Measurements from ENCODE around the gene TCF19. TPM values are rescaled to one million over a fixed set of nuclear protein-coding genes. Genes with fewer than 3 reads are reported as not detected.

Gene TCF19
- total and polyA plus RNA-seq, 7 experiments from 2014 or later, result 4.3 to 78.9 (median 9.4) TPM

DNA sequence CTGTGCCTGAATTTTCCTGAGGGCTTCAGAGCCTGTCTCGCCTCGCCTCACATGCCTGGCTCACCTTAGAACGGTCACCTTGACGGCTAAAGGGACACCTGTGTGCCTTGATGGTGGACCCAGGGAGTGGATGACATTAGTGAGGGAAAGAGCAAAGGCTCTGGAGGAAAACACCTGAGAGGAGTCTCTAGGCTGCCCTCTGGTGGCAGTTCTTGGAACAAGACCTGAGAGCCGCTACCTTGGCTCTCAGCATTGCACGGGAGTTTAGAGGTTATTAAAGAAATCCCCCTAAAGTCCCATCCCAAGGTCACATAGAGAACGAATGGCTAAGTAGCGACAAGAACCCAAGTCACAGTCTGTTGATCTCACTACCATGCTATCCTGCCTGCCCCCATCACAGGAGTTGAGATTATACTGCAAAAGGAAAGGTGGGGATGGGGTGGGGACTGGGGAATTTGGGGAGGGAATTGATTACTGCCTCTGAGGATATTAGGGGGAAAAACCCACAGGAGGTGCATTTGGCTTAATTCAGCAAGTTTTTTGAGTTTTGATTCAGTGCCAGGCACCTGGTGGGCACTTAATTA is 30.2 kb upstream of the TCF19 start:
- ChIA-PET CTCF (interaction anchor here (0.7 to 6.5 kb wide), 5 partner anchors 9 to 48 kb away, joined by 3 to 30 read pairs (median 4); no protein-coding TSS in a partner anchor), POLR2A (interaction anchor here (0.7 to 1.5 kb wide), 2 partner anchors 8 to 34 kb away, joined by 3 to 4 read pairs; partner anchors contain the start of gene CDSN)
- no peak overlapping the region for H3K4me3 Mint-ChIP-seq
- no peaks in the 10 kb centered on the region for H3K9me3 Mint-ChIP-seq
- Histone ChIP-seq H3K4me3 (ENCODE audit: low read length) (no peak overlapping the region), H3K9me3 (ENCODE audit: control insufficient read depth in 2 of 3, low read length in 3 of 3) (no peaks in the 10 kb centered on the region), H3K27ac (ENCODE audit: low read depth, low read length) (no peak overlapping the region), H3K36me3 (ENCODE audit: control insufficient read depth in 2 of 3, insufficient read depth in 3 of 3, low read length in 3 of 3) (no peaks in the 10 kb centered on the region), H3K27me3 (ENCODE audit: control insufficient read depth in 2 of 2, insufficient read depth in 2 of 2, low read length in 2 of 2) (no peaks in the 10 kb centered on the region), H3K4me1 (ENCODE audit: control insufficient read depth in 2 of 2, insufficient read depth in 2 of 2, low read length in 2 of 2) (no peaks in the 10 kb centered on the region)
- ATAC-seq, result peak; percentile 87
- intact Hi-C loops (cut with micrococcal nuclease), result loop anchor here (1.0 to 2.0 kb wide), 4 partner anchors 9 to 213 kb away; no protein-coding TSS in a partner anchor
- H3K27ac Mint-ChIP-seq, result peak overlapping the region in 2 of 9 donors; percentile 0 to 1
- H3K4me1 Mint-ChIP-seq, result peaks cover 5 to 8% (median 6%) of the 10 kb centered on the region in 7 donors
- no peaks in the 10 kb centered on the region for H3K36me3 Mint-ChIP-seq
- DNase-seq, result peak; percentile 29 to 79 (median 55)
- peaks cover 0 to 17% (median 5%) of the 10 kb centered on the region in 5 donors for H3K27me3 Mint-ChIP-seq

GRCh38 chr6:31129130-31129529 is 29.3 kb upstream of the TCF19 start:
- no peaks in the 10 kb centered on the region for H3K36me3 Mint-ChIP-seq
- no peaks in the 10 kb centered on the region for H3K27me3 ChIP-seq (ENCODE audit: control insufficient read depth in 2 of 2, insufficient read depth in 2 of 2, low read length in 2 of 2)
- no peak overlapping the region for H3K27ac ChIP-seq (ENCODE audit: low read depth, low read length)
- ChIA-PET POLR2A (interaction anchor here (0.7 to 0.9 kb wide), 4 partner anchors 9 to 42 kb away, joined by 3 read pairs; partner anchors contain the start of gene CDSN), CTCF (interaction anchor here (1.1 to 6.5 kb wide), 3 partner anchors 10 to 42 kb away, joined by 3 to 30 read pairs (median 4); no protein-coding TSS in a partner anchor)
- H3K4me3 ChIP-seq (ENCODE audit: low read length), result no peak overlapping the region
- H3K27me3 Mint-ChIP-seq, result peaks cover 0 to 17% (median 5%) of the 10 kb centered on the region in 5 donors
- ATAC-seq, result no peak
- no peaks in the 10 kb centered on the region for H3K9me3 Mint-ChIP-seq
- intact Hi-C loops (cut with micrococcal nuclease), result loop anchor here in 1 of 2 donors (2.0 kb wide), 1 partner anchor 42 kb away; no protein-coding TSS in a partner anchor
- H3K27ac Mint-ChIP-seq, result no peak overlapping the region
- no peak overlapping the region for H3K4me3 Mint-ChIP-seq
- H3K9me3 ChIP-seq (ENCODE audit: control insufficient read depth in 2 of 3, low read length in 3 of 3), result no peaks in the 10 kb centered on the region
- no peak for DNase-seq
- H3K4me1 Mint-ChIP-seq, result peaks cover 5 to 7% (median 6%) of the 10 kb centered on the region in 7 donors
- H3K36me3 ChIP-seq (ENCODE audit: control insufficient read depth in 2 of 3, insufficient read depth in 3 of 3, low read length in 3 of 3), result no peaks in the 10 kb centered on the region
- H3K4me1 ChIP-seq (ENCODE audit: control insufficient read depth in 2 of 2, insufficient read depth in 2 of 2, low read length in 2 of 2), result no peaks in the 10 kb centered on the region

- no peaks in the 10 kb centered on the region for H3K4me1 ChIP-seq (ENCODE audit: control insufficient read depth in 2 of 2, insufficient read depth in 2 of 2, low read length in 2 of 2)
- no peaks in the 10 kb centered on the region for H3K9me3 Mint-ChIP-seq
- H3K4me3 Mint-ChIP-seq, result no peak overlapping the region
- H3K4me1 Mint-ChIP-seq, result peaks cover 4 to 7% (median 6%) of the 10 kb centered on the region in 7 donors
- H3K27me3 ChIP-seq (ENCODE audit: control insufficient read depth in 2 of 2, insufficient read depth in 2 of 2, low read length in 2 of 2), result no peaks in the 10 kb centered on the region
- ChIA-PET CTCF (interaction anchor here (1.0 to 6.5 kb wide), 4 partner anchors 14 to 66 kb away, joined by 3 to 30 read pairs (median 4); no protein-coding TSS in a partner anchor), POLR2A (no interaction called here)
- intact Hi-C loops (cut with micrococcal nuclease), result no loop called here
- H3K9me3 ChIP-seq (ENCODE audit: control insufficient read depth in 2 of 3, low read length in 3 of 3), result no peaks in the 10 kb centered on the region
- H3K27ac Mint-ChIP-seq, result peak overlapping the region in 1 of 9 donors; percentile 50
- DNase-seq (no peak), ATAC-seq (no peak)
- no peaks in the 10 kb centered on the region for H3K36me3 Mint-ChIP-seq
- H3K36me3 ChIP-seq (ENCODE audit: control insufficient read depth in 2 of 3, insufficient read depth in 3 of 3, low read length in 3 of 3), result no peaks in the 10 kb centered on the region
- peaks cover 0 to 17% (median 5%) of the 10 kb centered on the region in 5 donors for H3K27me3 Mint-ChIP-seq
- no peak overlapping the region for H3K27ac ChIP-seq (ENCODE audit: low read depth, low read length)
- H3K4me3 ChIP-seq (ENCODE audit: low read length), result no peak overlapping the region
These were observed 27.6 kb upstream of the TCF19 start for GRCh38 chr6:31130751-31131150.

DNA sequence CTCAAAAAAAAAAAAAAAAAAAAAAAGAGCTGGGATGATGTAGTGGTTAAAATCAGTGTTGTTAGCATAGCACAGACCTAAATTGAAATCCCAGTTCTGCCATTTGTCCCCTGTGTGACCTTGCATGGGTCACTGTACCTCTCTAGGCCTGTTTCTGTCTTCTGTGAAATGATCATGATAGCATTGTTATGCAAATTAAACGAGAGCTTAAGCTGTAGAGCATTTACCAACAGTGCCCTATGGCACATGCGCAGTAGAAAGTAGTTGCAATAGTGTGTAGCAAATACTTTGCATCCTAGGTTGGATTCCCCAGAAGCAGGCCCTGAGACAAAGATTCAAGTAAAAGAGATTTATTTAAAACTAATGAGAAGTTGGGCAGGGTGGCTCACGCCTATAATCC is 26.8 kb upstream of the TCF19 start:
- H3K27ac ChIP-seq (ENCODE audit: low read depth, low read length), result no peak overlapping the region
- ChIA-PET POLR2A (interaction anchor here (0.7 kb wide), 1 partner anchor 235 kb away, joined by 4 read pairs; no protein-coding TSS in a partner anchor), CTCF (interaction anchor here (0.6 to 6.5 kb wide), 6 partner anchors 13 to 238 kb away, joined by 3 to 30 read pairs (median 4); no protein-coding TSS in a partner anchor)
- H3K27ac Mint-ChIP-seq, result peak overlapping the region in 1 of 9 donors; percentile 10
- ATAC-seq (no peak), DNase-seq (no peak)
- H3K27me3 Mint-ChIP-seq, result peaks cover 0 to 17% (median 5%) of the 10 kb centered on the region in 5 donors
- no peaks in the 10 kb centered on the region for H3K9me3 Mint-ChIP-seq
- intact Hi-C loops (cut with micrococcal nuclease), result no loop called here
- no peaks in the 10 kb centered on the region for H3K4me1 ChIP-seq (ENCODE audit: control insufficient read depth in 2 of 2, insufficient read depth in 2 of 2, low read length in 2 of 2)
- no peaks in the 10 kb centered on the region for H3K9me3 ChIP-seq (ENCODE audit: control insufficient read depth in 2 of 3, low read length in 3 of 3)
- H3K27me3 ChIP-seq (ENCODE audit: control insufficient read depth in 2 of 2, insufficient read depth in 2 of 2, low read length in 2 of 2), result no peaks in the 10 kb centered on the region
- no peaks in the 10 kb centered on the region for H3K36me3 ChIP-seq (ENCODE audit: control insufficient read depth in 2 of 3, insufficient read depth in 3 of 3, low read length in 3 of 3)
- no peak overlapping the region for H3K4me3 Mint-ChIP-seq
- H3K4me3 ChIP-seq (ENCODE audit: low read length), result no peak overlapping the region
- peaks cover 4 to 7% (median 6%) of the 10 kb centered on the region in 7 donors for H3K4me1 Mint-ChIP-seq
- H3K36me3 Mint-ChIP-seq, result no peaks in the 10 kb centered on the region

GRCh38 chr6:31132806-31133205 is 25.6 kb upstream of the TCF19 start:
- Histone ChIP-seq H3K4me3 (ENCODE audit: low read length) (no peak overlapping the region), H3K27ac (ENCODE audit: low read depth, low read length) (no peak overlapping the region), H3K9me3 (ENCODE audit: control insufficient read depth in 2 of 3, low read length in 3 of 3) (no peaks in the 10 kb centered on the region), H3K4me1 (ENCODE audit: control insufficient read depth in 2 of 2, insufficient read depth in 2 of 2, low read length in 2 of 2) (peaks cover 0 to 4% of the 10 kb centered on the region in 2 donors), H3K36me3 (ENCODE audit: control insufficient read depth in 2 of 3, insufficient read depth in 3 of 3, low read length in 3 of 3) (no peaks in the 10 kb centered on the region), H3K27me3 (ENCODE audit: control insufficient read depth in 2 of 2, insufficient read depth in 2 of 2, low read length in 2 of 2) (no peaks in the 10 kb centered on the region)
- Mint-ChIP-seq H3K27me3 (peaks cover 0 to 19% (median 5%) of the 10 kb centered on the region in 5 donors), H3K4me3 (no peak overlapping the region), H3K4me1 (peaks cover 9 to 12% (median 10%) of the 10 kb centered on the region in 7 donors), H3K27ac (no peak overlapping the region), H3K9me3 (peaks cover 0 to 1% (median 0%) of the 10 kb centered on the region in 11 donors), H3K36me3 (no peaks in the 10 kb centered on the region)
- DNase-seq (no peak), ATAC-seq (no peak)
- ChIA-PET POLR2A (no interaction called here), CTCF (interaction anchor here (1.1 to 1.6 kb wide), 4 partner anchors 12 to 236 kb away, joined by 3 to 4 read pairs (median 3); no protein-coding TSS in a partner anchor)
- intact Hi-C loops (cut with micrococcal nuclease), result no loop called here

DNA sequence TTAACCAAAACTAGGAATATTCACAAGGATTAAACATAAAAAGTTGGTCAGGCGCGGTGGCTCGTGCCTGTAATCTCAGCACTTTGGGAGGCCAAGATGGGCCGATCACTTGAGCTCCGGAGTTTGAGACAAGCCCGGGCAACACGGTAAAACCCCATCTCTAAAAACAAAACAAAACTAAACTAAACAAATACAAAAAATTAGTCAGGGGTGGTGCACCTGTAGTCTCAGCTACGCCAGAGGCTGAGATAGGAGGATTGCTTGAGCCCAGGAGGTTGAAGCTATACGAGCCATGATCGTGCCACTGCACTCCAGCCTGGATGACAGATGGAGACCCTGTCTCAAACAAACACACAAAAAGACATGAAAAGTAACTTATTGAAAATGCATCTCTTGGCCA is 22.7 kb upstream of the TCF19 start:
- Mint-ChIP-seq H3K4me1 (peaks cover 4 to 8% (median 7%) of the 10 kb centered on the region in 7 donors), H3K36me3 (no peaks in the 10 kb centered on the region), H3K27ac (no peak overlapping the region), H3K9me3 (peaks cover 0 to 1% (median 0%) of the 10 kb centered on the region in 11 donors), H3K27me3 (peaks cover 0 to 3% (median 0%) of the 10 kb centered on the region in 5 donors), H3K4me3 (no peak overlapping the region)
- ChIA-PET POLR2A (no interaction called here), CTCF (interaction anchor here (0.5 to 1.4 kb wide), 4 partner anchors 31 to 231 kb away, joined by 3 to 5 read pairs (median 4); no protein-coding TSS in a partner anchor)
- no peak for DNase-seq
- Histone ChIP-seq H3K4me1 (ENCODE audit: control insufficient read depth in 2 of 2, insufficient read depth in 2 of 2, low read length in 2 of 2) (peaks cover 0 to 5% of the 10 kb centered on the region in 2 donors), H3K4me3 (ENCODE audit: low read length) (no peak overlapping the region), H3K36me3 (ENCODE audit: control insufficient read depth in 2 of 3, insufficient read depth in 3 of 3, low read length in 3 of 3) (no peaks in the 10 kb centered on the region), H3K27ac (ENCODE audit: low read depth, low read length) (no peak overlapping the region), H3K9me3 (ENCODE audit: control insufficient read depth in 2 of 3, low read length in 3 of 3) (no peaks in the 10 kb centered on the region), H3K27me3 (ENCODE audit: control insufficient read depth in 2 of 2, insufficient read depth in 2 of 2, low read length in 2 of 2) (no peaks in the 10 kb centered on the region)
- ATAC-seq, result no peak
- intact Hi-C loops (cut with micrococcal nuclease), result loop anchor here (2.0 kb wide), 3 partner anchors 23 to 305 kb away; partner anchors contain the start of gene TCF19 (in 1 of the 2)

Measured in naive thymus-derived CD4-positive, alpha-beta T cell (primary cell).